ENCODE results near the gene C2CD4D.
A peak's percentile ranks its signal among the peaks of the same experiment; 100 is the strongest.

C2CD4D gene

GRCh38 chr1:151814426-151814825 lies 25.2 kb downstream of the C2CD4D start:
- DNase-seq (ENCODE audit: low read depth): no peak

GRCh38 chr1:151813271-151813977 lies 26.2 kb downstream of the C2CD4D start:
- DNase-seq (ENCODE audit: low read depth): no peak

GRCh38 chr1:151811181-151811580 lies 28.4 kb downstream of the C2CD4D start:
- no peak for DNase-seq (ENCODE audit: low read depth)

- DNase-seq (ENCODE audit: low read depth): no peak
Measured at GRCh38 chr1:151809985-151810556, 29.5 kb downstream of the C2CD4D start.

- DNase-seq (ENCODE audit: low read depth): no peak
Measured at GRCh38 chr1:151809290-151809984, 30.2 kb downstream of the C2CD4D start.

- DNase-seq (ENCODE audit: low read depth): no peak
Measured at GRCh38 chr1:151807766-151808165, 31.9 kb downstream of the C2CD4D start.

- no peak for DNase-seq (ENCODE audit: low read depth)
Measured at GRCh38 chr1:151807131-151807530, 32.5 kb downstream of the C2CD4D start.

- no peak for DNase-seq (ENCODE audit: low read depth)
Measured at GRCh38 chr1:151806170-151806569, 33.5 kb downstream of the C2CD4D start.

GRCh38 chr1:151805066-151805820 lies 34.4 kb downstream of the C2CD4D start, which contains the start of gene LINGO4:
Gene LINGO4 (minus strand): TSS chr1:151805419. CDS start chr1:151802704, 2,715 bp downstream.
- DNase-seq (ENCODE audit: low read depth): no peak

GRCh38 chr1:151803915-151804314 lies 35.7 kb downstream of the C2CD4D start:
- no peak for DNase-seq (ENCODE audit: low read depth)

- no peak for DNase-seq (ENCODE audit: low read depth)
Measured at GRCh38 chr1:151803164-151803563, 36.5 kb downstream of the C2CD4D start.

- DNase-seq (ENCODE audit: low read depth): no peak
Measured at GRCh38 chr1:151802372-151802771, 37.2 kb downstream of the C2CD4D start.

- DNase-seq (ENCODE audit: low read depth): no peak
Measured at GRCh38 chr1:151801846-151802245, 37.8 kb downstream of the C2CD4D start.

GRCh38 chr1:151801310-151801820 lies 38.3 kb downstream of the C2CD4D start:
- no peak for DNase-seq (ENCODE audit: low read depth)

- no peak for DNase-seq (ENCODE audit: low read depth)
Measured at GRCh38 chr1:151800830-151801229, 38.8 kb downstream of the C2CD4D start.

GRCh38 chr1:151799179-151800022 lies 40.2 kb downstream of the C2CD4D start:
- DNase-seq (ENCODE audit: low read depth): no peak

- DNase-seq (ENCODE audit: low read depth): no peak
Measured at GRCh38 chr1:151798571-151798970, 41.0 kb downstream of the C2CD4D start.

- DNase-seq (ENCODE audit: low read depth): no peak
Measured at GRCh38 chr1:151790940-151791651, 48.5 kb downstream of the C2CD4D start.

- DNase-seq (ENCODE audit: low read depth): peak; percentile 99
Measured at GRCh38 chr1:151790071-151790939, 49.3 kb downstream of the C2CD4D start, which contains the start of gene TDRKH. Gene TDRKH (minus strand): TSS chr1:151790500. CDS start chr1:151783022, 7,478 bp downstream.

All from non-pigmented ciliary epithelial cell (primary cell).